Lung (tissue), 12 donors: ENCODE measurements around the gene RTN4R. TPM values are rescaled to one million over a fixed set of nuclear protein-coding genes. Genes with fewer than 3 reads are reported as not detected.

Experiments
- ATAC-seq: fragments of 200-7000 bp; cut with Tn5 transposase; one replicate; pipeline ENCODE4 v1.9.1; 2020; ENCODE audit warnings: moderate number of reproducible peaks; ENCODE audit not compliant: insufficient read depth, low FRiP score
- DNase-seq, 3 donors: peaks; one replicate each; pipeline ENCODE4 v3.0.0-alpha.2; 2013 to 2017
- H3K27ac ChIP-seq, 2 donors: one replicate each; pipeline ENCODE4 v1.5.1; 2013; ENCODE audit warnings: mild to moderate bottlenecking in 2 of 2, moderate library complexity in 2 of 2, control low read depth in 1 of 2, inconsistent platforms in 1 of 2, low read depth in 1 of 2, low read length in 1 of 2
- H3K27me3 ChIP-seq, 3 donors: one replicate each; pipeline ENCODE4 v1.5.1; 2013; ENCODE audit warnings: low read length in 2 of 3; ENCODE audit not compliant: control insufficient read depth in 3 of 3, insufficient read depth in 3 of 3
- H3K36me3 ChIP-seq, 4 donors: one replicate each; pipeline ENCODE4 v1.5.1; 2013; ENCODE audit warnings: low read length in 4 of 4, mild to moderate bottlenecking in 1 of 4, moderate library complexity in 1 of 4; ENCODE audit not compliant: control insufficient read depth in 4 of 4, insufficient read depth in 4 of 4
- H3K4me1 ChIP-seq, 5 donors: one replicate each; pipeline ENCODE4 v1.5.1; 2013; ENCODE audit warnings: low read length in 5 of 5, mild to moderate bottlenecking in 2 of 5, moderate library complexity in 1 of 5; ENCODE audit not compliant: control insufficient read depth in 5 of 5, insufficient read depth in 5 of 5
- H3K4me3 ChIP-seq: one replicate; pipeline ENCODE4 v1.5.1; 2013; ENCODE audit warnings: mild to moderate bottlenecking, control low read depth, moderate library complexity
- H3K9ac ChIP-seq, 2 donors: one replicate each; pipeline ENCODE4 v1.5.1; 2013; ENCODE audit warnings: low read length in 2 of 2, control low read depth in 1 of 2; ENCODE audit not compliant: insufficient read depth in 1 of 2
- H3K9me3 ChIP-seq, 4 donors: one replicate each; pipeline ENCODE4 v1.5.1; 2013; ENCODE audit warnings: low read length in 3 of 4, mild to moderate bottlenecking in 1 of 4, moderate library complexity in 1 of 4; ENCODE audit not compliant: control insufficient read depth in 4 of 4, insufficient read depth in 3 of 4
- WGBS, 2 donors: extraction: QIAGEN DNeasy Blood & Tissue Kit; methylation state at CpG; one replicate each; pipeline ENCODE4 v1.1.7; 2013; 5-methylcytosine and 5-hydroxymethylcytosine counted together
- polyA plus RNA-seq, 2 donors: library from polyadenylated mRNA; stranded (reverse); fragments of 200-250 nt; gene quantifications; one replicate each; pipeline ENCODE4 v1.2.1, GENCODE V29; 2013
- total RNA-seq, 2 donors: library from RNA; depleted of rRNA in 1 of 2; stranded (reverse); fragments of >200 nt in 1 of 2; gene quantifications; one replicate each; pipeline ENCODE4 v1.2.1, GENCODE V29; 2014 to 2021
- TF ChIP-seq, protein P1 (sequence below): IDR thresholded peaks from 2 replicates; pipeline ENCODE4 v1.5.1; 2012; ENCODE audit warnings: mild to moderate bottlenecking; ENCODE audit errors: control extremely low read depth, extremely low read depth
- donor health status: control.
- donor health status: control.
- donor health status: Bipolar disorder and iron deficiency.
- donor health status: healthy.
- donor health status: DM: yes; HTN: yes; CAD: no.

The RTN4R gene
- total and polyA plus RNA-seq, 4 donors, result 2.6 to 7.8 (median 4.3) TPM

DNA sequence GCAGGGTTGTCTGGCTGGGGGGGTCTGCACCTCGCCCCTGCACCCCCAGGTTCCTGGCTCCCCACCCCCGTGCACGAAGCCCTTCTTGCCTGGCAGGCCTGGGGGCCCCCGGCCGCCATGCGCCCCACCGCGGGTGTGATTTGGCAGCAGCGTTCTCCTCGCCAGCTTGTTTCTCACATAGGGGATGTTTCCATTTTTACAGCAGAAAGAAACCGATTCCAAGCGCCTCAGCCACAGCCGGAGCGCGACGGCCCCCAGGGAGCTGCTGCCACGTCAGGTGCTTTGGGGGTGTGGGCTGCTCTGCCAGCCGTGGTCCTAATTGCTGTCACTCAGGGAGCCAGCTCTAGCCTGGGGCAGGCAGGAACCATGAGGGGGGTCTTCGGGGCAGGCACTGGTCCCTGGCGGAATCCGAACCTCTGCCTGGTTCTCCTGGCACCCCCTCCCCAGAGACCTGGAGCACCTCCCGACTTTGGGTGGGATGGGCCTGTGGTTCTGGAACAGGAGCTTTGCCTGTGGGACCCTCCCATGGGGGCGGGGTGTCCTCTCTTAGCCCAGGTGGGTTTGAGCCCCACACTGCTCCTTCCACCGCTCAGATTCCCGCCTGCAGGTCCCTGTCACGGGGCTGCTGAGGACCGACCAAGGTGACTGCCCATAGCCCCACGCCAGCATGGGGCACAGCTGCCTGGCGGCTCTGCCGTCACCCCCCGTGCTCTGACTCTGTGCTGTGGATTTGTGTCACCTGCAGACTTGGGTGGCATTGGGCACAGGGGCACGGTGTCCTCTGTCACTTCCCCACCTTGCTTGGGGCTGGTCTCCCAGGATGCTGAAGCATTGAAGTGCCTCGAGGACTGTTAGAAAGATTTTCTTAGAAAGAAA, 54.0 kb downstream of the RTN4R start:
- peaks cover 0 to 19% (median 9%) of the 10 kb centered on the region in 5 donors for H3K4me1 ChIP-seq
- WGBS, 2 donors, result 87 to 88% methylated on average over 33 of the region's 33 CpGs

DNA sequence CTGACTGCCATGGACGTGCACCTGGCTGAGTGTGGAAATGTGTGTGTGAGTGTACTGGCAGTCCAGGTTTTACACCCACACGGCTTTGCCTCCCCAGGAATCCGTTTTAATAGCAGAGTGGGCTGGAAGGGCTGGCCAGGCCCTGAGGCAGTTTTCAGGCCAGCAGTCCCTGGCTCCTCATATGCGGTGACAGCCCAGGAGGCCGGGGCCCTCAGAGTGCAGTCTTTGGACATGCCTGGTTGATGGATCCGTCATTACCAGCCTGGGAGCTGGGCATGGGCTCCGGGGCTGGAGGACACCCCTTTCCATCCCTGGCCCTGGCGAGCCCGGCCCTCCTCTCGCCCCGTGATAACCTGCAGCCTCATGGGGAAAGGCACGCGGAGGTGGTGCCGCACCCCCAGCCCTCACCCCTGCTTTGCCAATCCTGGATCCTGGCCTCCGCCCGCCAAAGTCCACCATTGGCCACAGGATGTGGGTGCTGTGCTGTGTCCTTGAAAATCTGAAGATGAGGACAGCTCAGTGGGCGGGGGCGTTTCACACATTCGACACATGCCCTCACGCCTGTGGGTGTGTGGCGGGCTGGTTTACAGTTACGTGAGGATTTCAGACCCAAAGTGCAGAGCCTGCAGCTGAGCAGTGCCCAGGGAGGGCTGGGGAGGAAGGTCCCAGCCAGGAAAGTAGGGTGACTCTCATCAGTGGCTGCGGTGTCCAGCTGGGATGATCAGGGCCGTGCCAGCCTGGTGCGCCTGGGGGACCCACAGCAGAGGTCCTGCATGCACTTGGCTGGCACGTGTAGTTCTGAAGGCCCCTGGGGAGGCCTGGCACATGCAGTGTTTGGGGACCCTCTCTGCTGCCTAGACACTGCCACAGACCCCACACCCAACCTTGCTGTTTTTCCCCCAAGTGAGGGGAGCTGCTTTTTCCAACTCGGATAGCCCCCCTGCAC, 55.1 kb downstream of the RTN4R start:
- H3K27me3 ChIP-seq, result no peaks in the 10 kb centered on the region
- ATAC-seq (no peak), DNase-seq (no peak)
- peaks cover 0 to 19% (median 11%) of the 10 kb centered on the region in 5 donors for H3K4me1 ChIP-seq
- no peak overlapping the region for H3K27ac ChIP-seq
- no peak overlapping the region for H3K9ac ChIP-seq
- H3K9me3 ChIP-seq, result no peaks in the 10 kb centered on the region
- no peak overlapping the region for H3K4me3 ChIP-seq
- TF ChIP-seq, protein P1, sequence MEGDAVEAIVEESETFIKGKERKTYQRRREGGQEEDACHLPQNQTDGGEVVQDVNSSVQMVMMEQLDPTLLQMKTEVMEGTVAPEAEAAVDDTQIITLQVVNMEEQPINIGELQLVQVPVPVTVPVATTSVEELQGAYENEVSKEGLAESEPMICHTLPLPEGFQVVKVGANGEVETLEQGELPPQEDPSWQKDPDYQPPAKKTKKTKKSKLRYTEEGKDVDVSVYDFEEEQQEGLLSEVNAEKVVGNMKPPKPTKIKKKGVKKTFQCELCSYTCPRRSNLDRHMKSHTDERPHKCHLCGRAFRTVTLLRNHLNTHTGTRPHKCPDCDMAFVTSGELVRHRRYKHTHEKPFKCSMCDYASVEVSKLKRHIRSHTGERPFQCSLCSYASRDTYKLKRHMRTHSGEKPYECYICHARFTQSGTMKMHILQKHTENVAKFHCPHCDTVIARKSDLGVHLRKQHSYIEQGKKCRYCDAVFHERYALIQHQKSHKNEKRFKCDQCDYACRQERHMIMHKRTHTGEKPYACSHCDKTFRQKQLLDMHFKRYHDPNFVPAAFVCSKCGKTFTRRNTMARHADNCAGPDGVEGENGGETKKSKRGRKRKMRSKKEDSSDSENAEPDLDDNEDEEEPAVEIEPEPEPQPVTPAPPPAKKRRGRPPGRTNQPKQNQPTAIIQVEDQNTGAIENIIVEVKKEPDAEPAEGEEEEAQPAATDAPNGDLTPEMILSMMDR, result no peak
- H3K36me3 ChIP-seq, result no peaks in the 10 kb centered on the region
- 85 to 86% methylated on average over 27 of the region's 27 CpGs for WGBS, 2 donors

More for the DNA sequence above, 54.0 kb downstream of the RTN4R start:
- TF ChIP-seq, protein P1, result no peak
- Histone ChIP-seq H3K9ac (no peak overlapping the region), H3K9me3 (no peaks in the 10 kb centered on the region), H3K27ac (no peak overlapping the region), H3K36me3 (no peaks in the 10 kb centered on the region), H3K4me3 (no peak overlapping the region), H3K27me3 (no peaks in the 10 kb centered on the region)
- DNase-seq (no peak), ATAC-seq (no peak)

DNA sequence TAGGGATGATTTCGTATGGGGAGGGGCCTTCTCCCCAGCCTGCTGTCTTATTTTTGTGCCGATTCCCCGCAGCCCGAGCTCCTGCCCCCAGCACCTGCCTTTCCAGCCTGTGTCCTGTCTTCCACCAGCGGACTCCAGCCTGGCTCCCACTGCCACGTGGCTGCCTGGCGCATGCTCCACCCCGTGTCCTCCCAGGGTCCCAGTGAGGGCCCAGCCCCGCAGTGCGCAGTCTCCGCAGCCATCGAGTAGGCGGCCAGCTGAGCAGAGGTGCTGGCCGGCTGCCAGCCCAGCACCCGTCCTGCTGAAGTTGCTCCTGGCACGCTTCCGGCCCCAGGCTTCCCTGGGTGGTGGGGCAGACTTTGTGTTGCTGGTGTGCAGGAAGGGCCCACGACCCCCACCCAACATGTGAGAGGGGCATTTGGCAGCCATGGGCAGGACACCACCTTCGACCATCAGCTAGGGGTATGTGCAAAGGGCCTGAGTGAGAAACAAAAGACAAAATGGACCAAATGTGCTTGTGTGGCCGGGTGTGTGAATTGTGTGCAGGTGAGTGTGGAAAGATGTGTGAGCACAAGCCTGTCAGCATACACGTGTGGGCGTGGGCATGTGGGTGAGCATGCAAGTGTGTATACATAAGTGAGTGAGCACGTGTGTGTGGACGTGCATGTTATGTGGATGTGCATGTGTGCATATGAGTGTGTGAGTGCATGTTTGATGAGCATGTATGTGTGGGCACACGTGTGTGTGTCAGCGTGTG, 55.9 kb downstream of the RTN4R start:
- no peak overlapping the region for H3K4me3 ChIP-seq
- ATAC-seq, result no peak
- 61 to 81% methylated on average over 26 of the region's 26 CpGs for WGBS, 2 donors
- H3K27me3 ChIP-seq, result no peaks in the 10 kb centered on the region
- H3K9me3 ChIP-seq, result no peaks in the 10 kb centered on the region
- H3K36me3 ChIP-seq, result no peaks in the 10 kb centered on the region
- no peak overlapping the region for H3K9ac ChIP-seq
- TF ChIP-seq, protein P1, result no peak
- H3K27ac ChIP-seq, result no peak overlapping the region
- peaks cover 0 to 20% (median 17%) of the 10 kb centered on the region in 5 donors for H3K4me1 ChIP-seq
- peak; percentile 62 to 82 (median 77) for DNase-seq
